Stimulated activated CD8-positive, alpha-beta memory T cell treated with anti-CD3 and anti-CD28 coated beads, Interleukin-4, amount 100 ng/mL, for 24 hours (primary cell): ENCODE measurements around the gene DCDC2.
"Not testable (repeated sequence)": the region's sequence is repeated elsewhere in the genome, so short reads cannot be mapped to it uniquely, and the experiment has no call there.

Source experiments
- DNase-seq: peaks from one replicate; pipeline ENCODE4 v3.0.0-alpha.2; 2020; ENCODE audit warnings: low read depth

DCDC2 gene

DNA sequence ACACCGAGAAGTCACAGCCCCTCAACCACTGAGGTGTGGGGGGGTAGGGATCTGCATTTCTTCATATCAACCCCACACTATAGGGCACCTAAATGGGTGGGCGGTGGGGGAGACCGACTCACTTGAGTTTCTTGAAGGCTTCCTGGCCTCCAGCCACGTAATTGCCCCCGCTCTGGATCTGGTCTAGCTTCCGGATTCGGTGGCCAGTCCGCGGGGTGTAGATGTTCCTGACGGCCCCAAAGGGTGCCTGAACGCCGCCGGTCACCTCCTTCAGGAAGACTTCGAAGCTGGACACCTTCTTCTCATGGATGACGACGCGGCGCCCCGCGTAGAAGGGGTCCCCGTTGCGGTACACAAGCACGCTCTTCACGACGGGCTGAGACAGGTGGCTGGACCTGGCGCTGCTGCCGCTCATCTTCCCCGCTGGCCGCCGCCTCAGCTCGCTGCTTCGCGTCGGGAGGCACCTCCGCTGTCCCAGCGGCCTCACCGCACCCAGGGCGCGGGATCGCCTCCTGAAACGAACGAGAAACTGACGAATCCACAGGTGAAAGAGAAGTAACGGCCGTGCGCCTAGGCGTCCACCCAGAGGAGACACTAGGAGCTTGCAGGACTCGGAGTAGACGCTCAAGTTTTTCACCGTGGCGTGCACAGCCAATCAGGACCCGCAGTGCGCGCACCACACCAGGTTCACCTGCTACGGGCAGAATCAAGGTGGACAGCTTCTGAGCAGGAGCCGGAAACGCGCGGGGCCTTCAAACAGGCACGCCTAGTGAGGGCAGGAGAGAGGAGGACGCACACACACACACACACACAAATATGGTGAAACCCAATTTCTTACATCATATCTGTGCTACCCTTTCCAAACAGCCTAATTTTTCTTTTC is at the start of gene DCDC2:
Gene DCDC2, minus strand, starts transcription at position 724 of the 883 bp plus-strand sequence. Its CDS starts 309 bp downstream, at position 415.
- no peak for DNase-seq

DNA sequence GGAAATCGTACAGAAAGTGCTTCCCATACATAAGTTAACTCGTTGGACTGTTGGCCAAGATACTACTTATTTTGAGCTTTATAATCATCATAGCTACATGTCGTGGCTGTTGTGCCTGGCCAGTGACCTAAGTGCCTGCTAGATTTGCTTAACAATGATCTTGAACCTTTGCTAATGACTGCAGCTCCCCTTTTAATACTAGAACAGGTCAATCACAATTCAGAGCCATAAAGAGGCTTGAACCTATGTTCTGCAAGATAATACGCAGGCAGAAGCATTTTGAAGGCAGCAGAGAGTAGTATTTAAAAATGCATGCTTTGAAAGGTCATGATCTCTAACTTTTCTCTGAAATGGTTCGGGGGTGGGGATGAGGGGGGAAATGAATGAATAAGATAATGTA is 47.4 kb upstream of the DCDC2 start:
- no peak for DNase-seq

DNA sequence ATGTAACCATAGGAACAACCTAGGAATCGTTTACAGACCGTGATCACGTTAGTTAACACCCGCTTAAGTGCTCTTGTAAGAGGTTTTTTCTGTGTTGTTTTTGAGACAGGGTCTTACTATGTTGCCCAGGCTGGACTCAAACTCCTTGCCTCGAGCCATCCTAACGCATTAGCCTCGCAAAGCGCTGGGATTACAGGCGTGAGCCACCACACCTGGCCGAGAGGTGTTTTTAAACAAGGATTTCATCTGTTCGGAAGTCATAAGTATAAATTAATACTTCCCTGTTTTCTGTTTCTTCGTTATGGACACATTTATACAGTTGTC is 45.6 kb upstream of the DCDC2 start:
- DNase-seq: no peak

- peak; percentile 63 for DNase-seq
These were observed 45.0 kb upstream of the DCDC2 start, which contains the start of gene MRS2 for GRCh38 chr6:24402697-24403500. Gene MRS2 (plus strand): TSS chr6:24402936. CDS start chr6:24403047, 111 bp downstream.

DNA sequence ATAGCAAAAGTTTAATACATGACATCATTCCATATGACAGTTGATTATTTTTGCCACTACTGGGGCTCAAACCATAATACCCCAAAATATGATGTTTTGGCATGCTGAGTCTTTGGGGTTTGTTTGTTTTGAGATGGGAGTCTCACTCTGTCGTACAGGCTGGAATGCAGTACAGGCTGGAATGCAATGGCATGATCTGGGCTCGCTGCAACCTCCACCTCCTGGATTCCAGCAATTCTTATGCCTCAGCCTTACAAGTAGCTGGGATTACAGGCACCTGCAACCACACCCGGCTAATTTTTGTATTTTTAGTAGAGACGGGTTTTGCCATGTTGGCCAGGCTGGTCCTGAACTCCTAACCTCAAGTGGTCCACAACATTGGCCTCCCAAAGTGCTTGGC is 43.6 kb upstream of the DCDC2 start:
- DNase-seq: no peak

GRCh38 chr6:24400045-24401039 is 42.5 kb upstream of the DCDC2 start:
- DNase-seq: not testable (repeated sequence)

GRCh38 chr6:24397631-24398030 is 39.8 kb upstream of the DCDC2 start:
- DNase-seq: no peak

GRCh38 chr6:24396824-24397223 is 39.0 kb upstream of the DCDC2 start:
- no peak for DNase-seq

DNA sequence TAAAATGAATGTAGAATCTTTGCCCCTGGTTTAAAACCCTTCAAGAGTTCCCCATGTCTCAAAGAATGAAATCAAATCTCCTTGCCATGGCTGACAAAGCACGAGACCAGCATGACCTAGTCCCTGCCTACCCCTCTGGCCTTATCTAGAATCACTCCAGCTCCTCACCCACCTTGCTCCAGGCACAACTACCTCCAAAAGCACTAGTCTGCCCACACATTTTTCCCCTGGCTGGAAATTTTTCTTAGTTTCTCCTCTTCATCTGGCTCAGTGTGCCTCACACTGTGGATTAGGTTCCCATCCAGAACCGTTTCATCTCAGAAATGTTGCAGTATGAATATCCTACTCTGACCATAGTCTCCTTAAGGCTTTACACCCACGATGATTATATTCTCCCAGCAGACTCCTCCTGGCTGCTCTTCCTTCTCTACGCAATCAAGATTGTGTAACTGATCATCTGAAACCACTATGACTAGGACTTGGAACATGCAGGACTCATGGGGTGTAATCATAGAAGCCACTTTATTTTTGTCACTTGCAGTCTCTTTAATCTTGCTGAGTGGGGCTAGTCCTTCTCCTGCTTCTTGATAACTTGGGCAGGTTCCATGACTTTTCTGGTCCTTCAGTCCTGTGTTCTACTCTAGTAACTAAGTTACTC is 37.0 kb upstream of the DCDC2 start:
- DNase-seq: no peak

GRCh38 chr6:24394061-24394779 is 36.4 kb upstream of the DCDC2 start:
- DNase-seq: no peak

GRCh38 chr6:24391756-24392405 is 34.0 kb upstream of the DCDC2 start:
- no peak for DNase-seq

GRCh38 chr6:24391208-24391607 is 33.3 kb upstream of the DCDC2 start:
- no peak for DNase-seq

DNA sequence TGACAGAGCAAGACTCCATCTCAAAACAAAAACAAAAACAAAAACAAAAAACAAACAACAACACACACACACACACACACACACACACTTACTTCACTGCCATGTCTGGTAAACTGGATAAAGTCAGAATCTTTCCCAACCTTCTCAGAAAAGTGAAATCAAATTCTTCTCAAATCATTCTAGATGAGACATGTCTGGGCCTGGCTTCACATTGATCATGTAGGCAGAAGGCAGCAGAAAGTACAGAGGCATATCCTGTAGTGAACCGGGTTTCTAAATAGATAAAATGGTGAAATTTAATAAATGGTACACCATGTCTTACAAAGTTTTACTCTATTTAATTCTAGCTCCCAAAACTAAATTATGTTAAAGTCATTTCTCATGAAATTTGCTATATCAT is 30.0 kb upstream of the DCDC2 start:
- DNase-seq: no peak

DNA sequence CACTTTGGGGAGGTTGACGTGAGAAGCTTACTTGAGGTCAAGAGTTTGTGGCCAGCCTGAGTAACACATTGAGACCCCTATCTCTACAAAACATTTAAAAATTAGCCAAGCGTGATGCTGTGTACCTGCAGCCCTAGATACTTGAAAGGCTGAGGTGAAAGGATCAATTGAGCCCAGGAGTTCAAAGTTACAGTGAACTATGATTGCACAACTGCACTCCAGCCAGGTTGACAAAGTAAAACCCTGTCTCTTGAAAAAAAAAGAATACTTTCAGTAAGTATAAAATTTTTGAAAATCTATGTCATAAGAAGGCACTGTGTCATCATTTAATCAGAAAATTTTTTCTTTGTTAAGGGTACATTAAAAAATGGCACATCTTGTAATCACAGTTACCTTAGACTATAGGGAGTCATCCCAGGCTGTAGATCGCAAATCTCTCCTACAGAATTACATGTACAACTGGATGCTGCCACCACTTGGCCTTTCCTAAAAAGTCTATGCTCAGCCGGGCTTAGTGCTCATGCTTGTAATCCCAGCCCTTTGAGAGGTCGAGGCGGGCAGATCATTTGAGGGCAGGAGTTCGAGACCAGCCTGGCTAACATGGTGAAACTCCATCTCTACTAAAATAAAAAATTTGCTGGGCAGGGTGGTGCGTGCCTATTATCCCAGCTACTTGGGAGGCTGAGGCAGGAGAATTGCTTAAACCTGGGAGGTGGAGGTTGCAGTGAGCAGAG is 27.8 kb upstream of the DCDC2 start:
- DNase-seq: no peak

DNA sequence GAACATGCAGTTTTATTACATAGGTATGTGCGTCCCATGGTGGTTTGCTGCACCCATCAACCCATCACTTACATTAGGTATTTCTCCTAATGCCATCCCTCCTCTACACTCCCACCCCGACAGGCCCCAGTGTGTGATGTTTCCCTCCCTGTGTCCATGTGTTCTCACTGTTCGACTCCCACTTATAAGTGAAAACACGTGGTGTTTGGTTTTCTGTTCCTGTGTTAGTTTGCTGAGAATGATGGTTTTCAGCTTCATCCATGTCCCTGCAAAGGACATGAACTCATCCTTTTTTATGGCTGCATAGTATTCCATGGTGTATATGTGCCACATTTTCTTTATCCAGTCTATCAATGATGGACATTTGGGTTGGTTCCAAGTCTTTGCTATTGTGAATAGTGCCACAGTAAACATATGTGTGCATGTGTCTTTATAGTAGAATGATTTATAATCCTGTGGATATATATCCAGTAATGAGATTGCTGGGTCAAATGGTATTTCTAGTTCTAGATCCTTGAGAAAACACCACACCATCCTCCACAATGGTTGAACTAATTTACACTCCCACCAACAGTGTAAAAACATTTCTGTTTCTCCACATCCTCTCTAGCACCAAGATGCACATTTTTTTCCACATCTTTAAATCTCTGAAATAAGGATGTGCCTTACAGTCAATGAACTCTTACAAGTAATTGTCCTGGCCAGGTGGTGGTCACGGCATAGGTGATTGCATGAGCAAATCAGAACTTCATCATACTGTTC is 26.7 kb upstream of the DCDC2 start:
- DNase-seq: not testable (repeated sequence)

DNA sequence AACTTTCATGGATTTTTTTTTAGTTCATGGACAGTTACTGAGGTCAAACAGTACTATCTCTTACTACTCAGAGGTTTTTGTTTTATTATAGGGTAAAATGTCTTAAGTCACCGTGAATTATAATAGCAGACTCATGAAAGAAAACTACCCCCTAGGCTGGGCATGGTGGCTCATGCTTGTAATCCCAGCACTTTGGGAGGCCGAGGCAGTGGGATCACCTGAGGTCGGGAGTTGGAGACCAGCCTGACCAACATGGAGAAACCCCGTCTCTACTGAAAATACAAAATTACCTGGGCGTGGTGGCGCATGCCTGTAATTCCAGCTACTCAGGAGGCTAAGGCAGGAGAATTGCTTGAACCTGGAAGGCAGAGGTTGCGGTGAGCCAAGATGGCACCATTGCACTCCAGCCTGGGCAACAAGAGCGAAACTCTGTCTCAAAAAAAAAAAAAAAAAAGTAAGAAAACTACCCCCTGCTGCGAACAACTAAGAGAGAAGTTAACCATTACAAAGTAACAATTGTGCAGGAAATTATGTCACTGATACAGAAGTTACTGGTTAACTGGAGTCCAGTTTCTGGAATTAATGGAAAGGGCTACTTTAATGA is 25.1 kb upstream of the DCDC2 start:
- DNase-seq: not testable (repeated sequence)

DNA sequence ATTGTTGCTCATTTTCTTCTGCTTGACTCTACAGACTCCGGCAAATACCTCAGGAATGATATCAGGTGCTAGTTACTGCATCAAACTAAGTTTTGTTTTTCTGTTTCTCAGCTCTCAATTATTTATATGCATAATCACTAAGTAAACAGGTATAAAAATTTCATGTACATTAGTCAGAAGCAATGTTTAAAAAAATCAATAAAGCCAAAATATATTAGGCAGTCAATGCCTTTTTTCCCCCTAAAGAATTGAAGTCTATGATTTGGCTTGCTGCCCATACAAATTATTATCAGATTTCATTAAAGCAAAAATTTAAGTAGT is 24.3 kb upstream of the DCDC2 start:
- no peak for DNase-seq

DNA sequence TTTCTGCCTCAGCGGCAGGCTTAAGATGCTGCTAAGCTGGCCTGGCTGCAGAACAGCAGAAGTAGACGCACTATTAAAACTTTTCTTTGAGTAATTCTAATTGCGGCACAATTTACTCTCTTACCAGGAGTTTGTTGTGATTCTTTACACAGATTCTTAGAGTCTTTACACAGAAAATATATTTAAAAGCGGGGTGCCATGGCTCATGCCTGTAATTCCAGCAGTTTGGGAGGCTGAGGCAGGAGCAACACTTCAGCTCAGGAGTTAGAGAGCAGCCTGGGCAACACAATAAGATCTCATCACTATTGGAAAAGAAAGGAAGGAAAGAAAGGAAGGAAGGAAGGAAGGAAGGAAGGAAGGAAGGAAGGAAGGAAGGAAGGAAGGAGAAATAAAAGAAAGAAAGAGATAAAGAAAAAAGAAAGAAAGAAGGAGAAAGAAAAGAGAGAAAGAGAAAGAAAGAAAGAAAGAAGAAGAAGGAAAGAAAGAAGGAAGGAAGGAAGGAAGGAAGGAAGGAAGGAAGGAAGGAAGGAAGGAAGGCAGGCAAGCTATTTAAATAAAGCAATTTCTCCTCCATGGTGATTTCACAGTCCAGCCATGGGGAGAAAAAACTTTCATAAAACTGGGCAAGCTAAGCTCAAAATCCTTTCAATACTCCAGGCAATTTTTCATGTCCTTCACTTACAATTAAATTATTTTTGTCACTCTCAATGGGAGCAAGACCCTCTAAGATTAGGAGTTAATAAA is 23.8 kb upstream of the DCDC2 start:
- no peak for DNase-seq
